ENCODE data around the gene OSBPL3.

GRCh38 chr7:24848878-24849277 lies 131.1 kb downstream of the OSBPL3 start:
- no peak for TF ChIP-seq MXD4 (CRISPR knock-in tag; IDR thresholded peaks at IDR 0.05; ENCODE audit: borderline replicate concordance)
- TF ChIP-seq CTCF (IDR thresholded peaks at IDR 0.05), result no peak
- no peak for TF ChIP-seq ETV6 (CRISPR knock-in tag; IDR thresholded peaks at IDR 0.05)
- no peak for TF ChIP-seq ARID4B (CRISPR knock-in tag; IDR thresholded peaks at IDR 0.05; ENCODE audit: borderline replicate concordance)
- TF ChIP-seq TEAD4 (CRISPR knock-in tag; IDR thresholded peaks at IDR 0.05), result no peak
